ENCODE results near the gene ADGRE1.
A peak's percentile ranks its signal among the peaks of the same experiment; 100 is the strongest.

The ADGRE1 gene, protein sequence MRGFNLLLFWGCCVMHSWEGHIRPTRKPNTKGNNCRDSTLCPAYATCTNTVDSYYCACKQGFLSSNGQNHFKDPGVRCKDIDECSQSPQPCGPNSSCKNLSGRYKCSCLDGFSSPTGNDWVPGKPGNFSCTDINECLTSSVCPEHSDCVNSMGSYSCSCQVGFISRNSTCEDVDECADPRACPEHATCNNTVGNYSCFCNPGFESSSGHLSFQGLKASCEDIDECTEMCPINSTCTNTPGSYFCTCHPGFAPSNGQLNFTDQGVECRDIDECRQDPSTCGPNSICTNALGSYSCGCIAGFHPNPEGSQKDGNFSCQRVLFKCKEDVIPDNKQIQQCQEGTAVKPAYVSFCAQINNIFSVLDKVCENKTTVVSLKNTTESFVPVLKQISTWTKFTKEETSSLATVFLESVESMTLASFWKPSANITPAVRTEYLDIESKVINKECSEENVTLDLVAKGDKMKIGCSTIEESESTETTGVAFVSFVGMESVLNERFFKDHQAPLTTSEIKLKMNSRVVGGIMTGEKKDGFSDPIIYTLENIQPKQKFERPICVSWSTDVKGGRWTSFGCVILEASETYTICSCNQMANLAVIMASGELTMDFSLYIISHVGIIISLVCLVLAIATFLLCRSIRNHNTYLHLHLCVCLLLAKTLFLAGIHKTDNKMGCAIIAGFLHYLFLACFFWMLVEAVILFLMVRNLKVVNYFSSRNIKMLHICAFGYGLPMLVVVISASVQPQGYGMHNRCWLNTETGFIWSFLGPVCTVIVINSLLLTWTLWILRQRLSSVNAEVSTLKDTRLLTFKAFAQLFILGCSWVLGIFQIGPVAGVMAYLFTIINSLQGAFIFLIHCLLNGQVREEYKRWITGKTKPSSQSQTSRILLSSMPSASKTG

DNA sequence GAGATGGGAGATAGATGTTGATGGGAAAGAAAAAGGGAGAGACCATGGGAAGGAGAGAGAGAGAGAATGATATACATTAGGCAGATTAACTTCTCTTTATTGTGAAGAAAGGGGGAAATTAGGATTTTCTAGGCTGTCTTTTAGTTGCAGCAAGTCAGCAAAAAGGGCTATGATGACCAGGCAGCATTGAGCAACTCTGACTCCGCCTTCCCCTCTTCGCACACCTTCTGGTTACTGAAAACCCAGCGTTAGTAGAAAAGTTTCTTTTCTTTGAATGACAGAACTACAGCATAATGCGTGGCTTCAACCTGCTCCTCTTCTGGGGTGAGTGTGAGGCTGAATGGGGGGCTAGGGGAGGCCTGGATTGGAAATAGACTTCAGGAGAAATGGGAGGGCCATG is at the start of gene ADGRE1:
ADGRE1 (plus strand) TSS at position 264 of the 400 bp plus-strand sequence; CDS start at position 294, 30 bp downstream.
- H3K4me1 ChIP-seq (ENCODE audit: control insufficient read depth in 5 of 5, insufficient read depth in 5 of 5, low read length in 5 of 5) = peaks cover 0 to 8% (median 0%) of the 10 kb centered on the region in 5 donors
- H3K9ac ChIP-seq (ENCODE audit: low read length in 5 of 5) = no peak within 1 kb of the TSS
- peak within 1 kb of the TSS in 1 of 5 donors; percentile 11 for H3K4me3 ChIP-seq (ENCODE audit: low read depth in 1 of 5, low read length in 5 of 5)
- H3K27ac ChIP-seq (ENCODE audit: low read depth, low read length) = no peak within 1 kb of the TSS
- H3K9me3 ChIP-seq (ENCODE audit: control insufficient read depth in 5 of 5, low read length in 5 of 5) = peaks cover 0 to 15% (median 6%) of the 10 kb centered on the region in 5 donors
- H3K27me3 ChIP-seq (ENCODE audit: control insufficient read depth in 5 of 5, insufficient read depth in 4 of 5, low read length in 5 of 5) = peaks cover 0 to 3% (median 2%) of the 10 kb centered on the region in 5 donors
- no peaks in the 10 kb centered on the region for H3K36me3 ChIP-seq (ENCODE audit: control insufficient read depth in 5 of 5, insufficient read depth in 5 of 5, low read length in 5 of 5)

DNA sequence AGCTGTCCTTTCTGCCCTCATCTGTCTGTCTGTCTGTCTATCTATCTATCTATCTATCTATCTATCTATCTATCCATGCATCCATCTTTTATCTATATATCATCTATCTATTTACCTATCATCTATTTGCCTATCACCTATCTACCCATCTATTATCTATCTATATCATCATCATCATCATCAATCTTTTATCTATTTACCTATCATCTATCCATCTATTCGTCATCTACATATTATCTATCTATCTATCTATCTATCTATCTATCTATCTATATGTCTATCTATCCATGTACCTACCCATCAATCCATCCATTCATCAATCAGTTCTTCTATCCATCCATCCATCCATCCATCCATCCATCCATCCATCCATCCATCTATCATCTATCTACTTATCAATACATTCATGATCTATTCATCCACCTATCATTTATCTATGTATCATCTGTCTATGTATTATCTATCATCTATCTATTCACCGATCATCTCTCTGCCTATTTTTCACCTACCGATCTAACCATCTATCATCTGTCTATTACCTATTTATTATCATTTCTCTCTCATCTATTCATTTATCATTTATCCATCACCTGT is 49.2 kb upstream of the ADGRE1 start:
- Histone ChIP-seq H3K27me3 (ENCODE audit: control insufficient read depth in 5 of 5, insufficient read depth in 4 of 5, low read length in 5 of 5) (peaks cover 0 to 3% (median 0%) of the 10 kb centered on the region in 5 donors), H3K4me1 (ENCODE audit: control insufficient read depth in 5 of 5, insufficient read depth in 5 of 5, low read length in 5 of 5) (no peaks in the 10 kb centered on the region), H3K4me3 (ENCODE audit: low read depth in 1 of 5, low read length in 5 of 5) (no peak overlapping the region), H3K36me3 (ENCODE audit: control insufficient read depth in 5 of 5, insufficient read depth in 5 of 5, low read length in 5 of 5) (peaks cover 0 to 20% (median 0%) of the 10 kb centered on the region in 5 donors), H3K9ac (ENCODE audit: low read length in 5 of 5) (no peak overlapping the region), H3K27ac (ENCODE audit: low read depth, low read length) (no peak overlapping the region), H3K9me3 (ENCODE audit: control insufficient read depth in 5 of 5, low read length in 5 of 5) (peaks cover 0 to 4% (median 0%) of the 10 kb centered on the region in 5 donors)

DNA sequence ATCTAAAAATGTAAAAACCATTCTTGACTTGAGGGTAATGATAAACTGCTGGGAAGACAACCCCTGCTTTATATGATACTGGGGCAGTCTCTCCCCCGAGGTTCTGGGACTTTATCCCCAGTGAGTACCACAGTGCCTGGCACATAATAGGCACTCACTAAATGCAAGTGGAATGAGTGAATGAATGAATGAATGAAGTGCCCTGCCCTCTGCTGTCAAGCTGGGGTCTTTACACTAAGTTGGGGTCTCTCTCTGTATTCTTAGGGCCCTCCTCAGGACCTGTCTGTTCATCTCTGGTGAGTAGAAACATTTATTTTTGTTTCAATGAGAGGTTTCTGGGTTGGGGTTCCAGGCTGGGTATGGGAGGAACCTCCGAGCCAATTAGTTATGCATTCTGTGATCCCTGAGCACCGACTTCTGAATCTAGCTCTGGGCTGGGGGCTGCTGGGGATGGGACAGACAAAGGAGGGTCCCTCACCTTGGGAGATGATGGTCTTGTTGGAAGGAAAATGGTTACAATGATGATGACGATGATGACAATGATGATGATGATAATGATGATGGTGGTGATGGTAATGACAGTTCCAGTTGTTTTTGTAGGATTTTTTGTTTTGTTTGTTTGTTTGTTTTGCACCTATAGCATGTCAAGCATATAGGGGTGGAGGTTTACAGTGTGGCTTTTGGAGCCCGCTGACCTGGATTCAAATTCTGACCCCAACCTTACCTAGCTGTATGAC is 44.3 kb upstream of the ADGRE1 start:
- Histone ChIP-seq H3K9ac (ENCODE audit: low read length in 5 of 5) (no peak overlapping the region), H3K27me3 (ENCODE audit: control insufficient read depth in 5 of 5, insufficient read depth in 4 of 5, low read length in 5 of 5) (peaks cover 0 to 3% (median 0%) of the 10 kb centered on the region in 5 donors), H3K36me3 (ENCODE audit: control insufficient read depth in 5 of 5, insufficient read depth in 5 of 5, low read length in 5 of 5) (peaks cover 0 to 3% (median 0%) of the 10 kb centered on the region in 5 donors), H3K4me3 (ENCODE audit: low read depth in 1 of 5, low read length in 5 of 5) (no peak overlapping the region), H3K9me3 (ENCODE audit: control insufficient read depth in 5 of 5, low read length in 5 of 5) (no peaks in the 10 kb centered on the region), H3K27ac (ENCODE audit: low read depth, low read length) (no peak overlapping the region), H3K4me1 (ENCODE audit: control insufficient read depth in 5 of 5, insufficient read depth in 5 of 5, low read length in 5 of 5) (no peaks in the 10 kb centered on the region)

DNA sequence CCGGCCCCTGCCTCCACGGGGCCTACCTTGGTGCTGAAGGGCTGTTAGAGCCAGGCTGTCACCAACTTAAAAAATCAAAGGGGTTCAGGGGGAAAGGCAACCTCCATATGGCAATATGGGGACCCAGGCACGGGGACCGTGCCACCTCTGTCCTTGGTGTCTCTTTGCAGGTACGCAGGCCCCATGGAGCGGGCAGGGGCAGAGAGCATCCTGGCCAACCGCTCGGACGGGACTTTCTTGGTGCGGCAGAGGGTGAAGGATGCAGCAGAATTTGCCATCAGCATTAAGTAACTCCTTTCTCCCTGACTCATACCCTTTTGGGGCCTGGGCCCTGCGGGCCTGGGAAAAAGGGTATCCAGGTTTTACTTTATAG is 39.6 kb upstream of the ADGRE1 start:
- H3K4me3 ChIP-seq (ENCODE audit: low read depth in 1 of 5, low read length in 5 of 5) = no peak overlapping the region
- H3K4me1 ChIP-seq (ENCODE audit: control insufficient read depth in 5 of 5, insufficient read depth in 5 of 5, low read length in 5 of 5) = peaks cover 0 to 4% (median 0%) of the 10 kb centered on the region in 5 donors
- H3K27me3 ChIP-seq (ENCODE audit: control insufficient read depth in 5 of 5, insufficient read depth in 4 of 5, low read length in 5 of 5) = peaks cover 0 to 3% (median 0%) of the 10 kb centered on the region in 5 donors
- H3K9me3 ChIP-seq (ENCODE audit: control insufficient read depth in 5 of 5, low read length in 5 of 5) = peaks cover 0 to 2% (median 0%) of the 10 kb centered on the region in 5 donors
- no peak overlapping the region for H3K27ac ChIP-seq (ENCODE audit: low read depth, low read length)
- H3K36me3 ChIP-seq (ENCODE audit: control insufficient read depth in 5 of 5, insufficient read depth in 5 of 5, low read length in 5 of 5) = peaks cover 0 to 3% (median 0%) of the 10 kb centered on the region in 5 donors
- H3K9ac ChIP-seq (ENCODE audit: low read length in 5 of 5) = no peak overlapping the region

DNA sequence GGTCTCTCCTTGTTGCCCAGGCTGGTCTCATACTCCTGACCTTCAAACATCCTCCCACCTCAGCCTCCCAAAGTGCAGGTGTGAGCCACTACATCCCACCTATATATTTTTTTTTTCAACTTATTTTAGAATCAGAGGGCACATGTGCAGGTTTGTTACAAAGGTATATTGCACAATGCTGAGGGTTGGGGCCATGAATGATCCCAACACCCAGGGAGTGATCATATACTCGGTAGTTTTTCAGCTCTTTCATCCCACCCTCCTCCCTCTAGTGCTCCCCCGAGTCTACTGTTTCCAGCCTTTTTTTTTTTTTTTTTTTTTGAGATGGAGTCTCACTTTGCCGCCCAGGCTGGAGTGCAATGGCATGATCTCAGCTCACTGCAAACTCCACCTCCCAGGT is 38.4 kb upstream of the ADGRE1 start:
- no peak overlapping the region for H3K9ac ChIP-seq (ENCODE audit: low read length in 5 of 5)
- peaks cover 0 to 3% (median under 1%) of the 10 kb centered on the region in 5 donors for H3K27me3 ChIP-seq (ENCODE audit: control insufficient read depth in 5 of 5, insufficient read depth in 4 of 5, low read length in 5 of 5)
- H3K27ac ChIP-seq (ENCODE audit: low read depth, low read length) = no peak overlapping the region
- peaks cover 0 to 7% (median 0%) of the 10 kb centered on the region in 5 donors for H3K36me3 ChIP-seq (ENCODE audit: control insufficient read depth in 5 of 5, insufficient read depth in 5 of 5, low read length in 5 of 5)
- H3K4me1 ChIP-seq (ENCODE audit: control insufficient read depth in 5 of 5, insufficient read depth in 5 of 5, low read length in 5 of 5) = peaks cover 0 to 4% (median 0%) of the 10 kb centered on the region in 5 donors
- peaks cover 0 to 2% (median 0%) of the 10 kb centered on the region in 5 donors for H3K9me3 ChIP-seq (ENCODE audit: control insufficient read depth in 5 of 5, low read length in 5 of 5)
- no peak overlapping the region for H3K4me3 ChIP-seq (ENCODE audit: low read depth in 1 of 5, low read length in 5 of 5)

DNA sequence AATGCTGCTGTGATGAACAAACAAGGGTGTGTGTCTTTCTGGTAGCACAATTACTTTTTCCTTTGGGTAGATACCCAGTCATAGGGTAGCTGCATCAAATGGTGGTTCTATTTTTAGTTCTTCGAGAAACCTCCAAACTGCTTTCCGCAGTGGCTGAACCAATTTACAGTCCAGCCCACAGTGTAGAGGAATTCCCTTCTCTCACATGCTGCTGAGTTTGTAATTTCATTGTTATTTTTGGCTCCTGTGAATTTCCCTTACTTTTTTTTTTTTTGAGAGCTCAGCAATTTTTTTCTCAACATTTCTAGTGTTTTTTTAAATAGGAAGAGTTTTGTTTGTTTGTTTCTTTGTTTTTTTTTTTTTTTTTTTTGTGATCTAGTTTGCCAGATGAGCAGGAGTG is 37.5 kb upstream of the ADGRE1 start:
- Histone ChIP-seq H3K27me3 (ENCODE audit: control insufficient read depth in 5 of 5, insufficient read depth in 4 of 5, low read length in 5 of 5) (peaks cover 0 to 6% (median 3%) of the 10 kb centered on the region in 5 donors), H3K9ac (ENCODE audit: low read length in 5 of 5) (no peak overlapping the region), H3K4me1 (ENCODE audit: control insufficient read depth in 5 of 5, insufficient read depth in 5 of 5, low read length in 5 of 5) (peaks cover 0 to 4% (median 0%) of the 10 kb centered on the region in 5 donors), H3K4me3 (ENCODE audit: low read depth in 1 of 5, low read length in 5 of 5) (no peak overlapping the region), H3K27ac (ENCODE audit: low read depth, low read length) (no peak overlapping the region), H3K9me3 (ENCODE audit: control insufficient read depth in 5 of 5, low read length in 5 of 5) (peaks cover 0 to 2% (median 0%) of the 10 kb centered on the region in 5 donors), H3K36me3 (ENCODE audit: control insufficient read depth in 5 of 5, insufficient read depth in 5 of 5, low read length in 5 of 5) (peaks cover 0 to 14% (median 2%) of the 10 kb centered on the region in 5 donors)

DNA sequence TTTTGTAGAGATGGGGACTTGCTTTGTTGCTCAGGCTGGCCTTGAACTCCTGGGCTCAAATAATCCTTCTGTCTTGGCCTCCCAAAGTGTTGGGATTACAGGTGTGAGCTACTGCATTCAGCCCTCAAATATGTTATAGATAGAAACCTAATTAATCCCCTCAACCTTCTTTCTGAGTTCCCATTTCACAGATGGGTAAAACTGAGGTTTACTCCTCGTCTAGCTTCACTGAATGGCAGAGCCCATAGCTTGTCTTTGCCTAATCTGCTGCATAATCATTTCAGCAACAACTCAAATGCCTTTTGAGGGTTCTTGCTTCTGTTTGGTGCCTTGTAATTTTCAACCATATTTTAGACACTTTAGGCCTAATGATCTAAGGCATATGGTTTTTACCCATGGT is 36.0 kb upstream of the ADGRE1 start:
- H3K4me3 ChIP-seq (ENCODE audit: low read depth in 1 of 5, low read length in 5 of 5) = no peak overlapping the region
- no peak overlapping the region for H3K9ac ChIP-seq (ENCODE audit: low read length in 5 of 5)
- H3K27ac ChIP-seq (ENCODE audit: low read depth, low read length) = no peak overlapping the region
- peaks cover 0 to 2% (median 0%) of the 10 kb centered on the region in 5 donors for H3K9me3 ChIP-seq (ENCODE audit: control insufficient read depth in 5 of 5, low read length in 5 of 5)
- H3K36me3 ChIP-seq (ENCODE audit: control insufficient read depth in 5 of 5, insufficient read depth in 5 of 5, low read length in 5 of 5) = peaks cover 0 to 21% (median 2%) of the 10 kb centered on the region in 5 donors
- H3K4me1 ChIP-seq (ENCODE audit: control insufficient read depth in 5 of 5, insufficient read depth in 5 of 5, low read length in 5 of 5) = peaks cover 0 to 4% (median 0%) of the 10 kb centered on the region in 5 donors
- H3K27me3 ChIP-seq (ENCODE audit: control insufficient read depth in 5 of 5, insufficient read depth in 4 of 5, low read length in 5 of 5) = peaks cover 0 to 6% (median 3%) of the 10 kb centered on the region in 5 donors

DNA sequence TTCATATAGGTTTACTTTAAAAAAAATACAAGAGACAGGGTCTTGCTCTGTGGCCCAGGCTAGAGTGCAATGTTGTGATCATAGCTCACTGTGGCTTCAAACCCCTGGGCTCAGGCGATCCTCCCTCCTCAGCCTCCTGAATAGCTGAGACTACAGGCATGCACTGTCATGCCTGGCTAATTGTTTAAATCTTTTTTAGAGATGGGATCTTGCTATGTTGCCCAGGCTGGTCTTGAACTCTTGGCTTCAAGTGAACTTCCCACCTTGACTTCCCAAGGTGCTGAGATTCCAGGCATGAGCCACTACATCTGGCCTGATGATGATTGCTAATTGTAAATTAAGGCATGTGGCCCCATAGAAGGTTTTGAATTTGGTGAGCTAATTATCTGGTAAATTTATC is 35.4 kb upstream of the ADGRE1 start:
- Histone ChIP-seq H3K4me3 (ENCODE audit: low read depth in 1 of 5, low read length in 5 of 5) (no peak overlapping the region), H3K36me3 (ENCODE audit: control insufficient read depth in 5 of 5, insufficient read depth in 5 of 5, low read length in 5 of 5) (peaks cover 0 to 24% (median 2%) of the 10 kb centered on the region in 5 donors), H3K27me3 (ENCODE audit: control insufficient read depth in 5 of 5, insufficient read depth in 4 of 5, low read length in 5 of 5) (peaks cover 0 to 6% (median 3%) of the 10 kb centered on the region in 5 donors), H3K27ac (ENCODE audit: low read depth, low read length) (no peak overlapping the region), H3K4me1 (ENCODE audit: control insufficient read depth in 5 of 5, insufficient read depth in 5 of 5, low read length in 5 of 5) (peaks cover 0 to 4% (median 0%) of the 10 kb centered on the region in 5 donors), H3K9me3 (ENCODE audit: control insufficient read depth in 5 of 5, low read length in 5 of 5) (peaks cover 0 to 2% (median 0%) of the 10 kb centered on the region in 5 donors), H3K9ac (ENCODE audit: low read length in 5 of 5) (no peak overlapping the region)

DNA sequence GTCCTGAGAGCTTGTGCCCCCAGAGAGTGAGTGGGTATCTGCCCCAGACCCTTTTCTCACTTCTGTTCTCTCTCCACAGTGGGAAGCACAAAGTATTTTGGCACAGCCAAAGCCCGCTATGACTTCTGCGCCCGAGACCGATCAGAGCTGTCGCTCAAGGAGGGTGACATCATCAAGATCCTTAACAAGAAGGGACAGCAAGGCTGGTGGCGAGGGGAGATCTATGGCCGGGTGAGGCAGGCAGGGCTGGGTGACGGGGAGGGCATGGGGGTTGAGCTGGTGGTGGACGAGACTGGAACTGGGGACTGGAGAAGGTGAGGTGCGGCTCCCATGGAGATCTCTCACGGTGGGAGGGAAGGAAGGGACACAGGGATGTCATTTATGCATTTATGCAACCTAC is 33.5 kb upstream of the ADGRE1 start:
- peaks cover 0 to 23% (median 2%) of the 10 kb centered on the region in 5 donors for H3K36me3 ChIP-seq (ENCODE audit: control insufficient read depth in 5 of 5, insufficient read depth in 5 of 5, low read length in 5 of 5)
- no peak overlapping the region for H3K9ac ChIP-seq (ENCODE audit: low read length in 5 of 5)
- peaks cover 0 to 4% (median 0%) of the 10 kb centered on the region in 5 donors for H3K4me1 ChIP-seq (ENCODE audit: control insufficient read depth in 5 of 5, insufficient read depth in 5 of 5, low read length in 5 of 5)
- no peak overlapping the region for H3K27ac ChIP-seq (ENCODE audit: low read depth, low read length)
- peaks cover 0 to 2% (median 0%) of the 10 kb centered on the region in 5 donors for H3K9me3 ChIP-seq (ENCODE audit: control insufficient read depth in 5 of 5, low read length in 5 of 5)
- no peak overlapping the region for H3K4me3 ChIP-seq (ENCODE audit: low read depth in 1 of 5, low read length in 5 of 5)
- H3K27me3 ChIP-seq (ENCODE audit: control insufficient read depth in 5 of 5, insufficient read depth in 4 of 5, low read length in 5 of 5) = peaks cover 0 to 6% (median 0%) of the 10 kb centered on the region in 5 donors

Data from subcutaneous abdominal adipose tissue (tissue), 5 donors.